Measurements from ENCODE around the gene NSFL1C. TPM values are rescaled to one million over a fixed set of nuclear protein-coding genes. Genes with fewer than 3 reads are reported as not detected.
"Not testable (repeated sequence)": the region's sequence is repeated elsewhere in the genome, so short reads cannot be mapped to it uniquely, and the experiment has no call there.

Gene NSFL1C
- total RNA-seq, 2 experiments from 2014 or later, result 40.2 to 80.0 TPM

DNA sequence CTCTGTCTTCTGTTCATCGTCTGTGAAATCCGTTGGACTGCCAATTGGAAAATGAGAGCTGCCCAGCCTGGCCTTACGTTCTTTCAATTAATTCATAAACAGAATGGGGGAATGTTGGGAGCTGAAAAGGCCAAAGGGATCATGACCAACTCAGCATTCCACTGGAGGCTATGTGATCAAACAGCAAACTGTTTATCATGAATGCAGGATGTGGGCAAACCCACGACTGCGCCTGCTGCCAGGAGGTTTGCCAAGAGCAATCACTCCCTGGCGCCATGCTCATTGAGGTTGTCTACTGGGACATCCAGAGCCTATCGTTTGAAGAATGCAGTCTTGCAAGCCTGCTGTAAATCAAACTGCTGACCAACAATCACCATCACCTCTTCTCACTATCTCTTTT is 64.5 kb downstream of the NSFL1C start:
- CTCF ChIA-PET (ENCODE audit: unreplicated experiment), result no interaction called here
- H3K4me3 ChIP-seq (ENCODE audit: low read depth, low read length, poor library complexity, severe bottlenecking), result no peak overlapping the region
- no peaks in the 10 kb centered on the region for H3K36me3 ChIP-seq (ENCODE audit: insufficient read depth, low read length)
- H3K4me1 ChIP-seq (ENCODE audit: insufficient read depth, low read length, poor library complexity, severe bottlenecking), result peaks cover 21% of the 10 kb centered on the region
- H3K27ac ChIP-seq (ENCODE audit: low read depth, low read length, poor library complexity, severe bottlenecking), result no peak overlapping the region
- H3K4me2 ChIP-seq (ENCODE audit: low read length), result no peak overlapping the region
- H3K9me3 ChIP-seq (ENCODE audit: low read length), result no peaks in the 10 kb centered on the region
- DNase-seq (ENCODE audit: low spot score), result no peak
- H2AFZ ChIP-seq (ENCODE audit: low read length), result no peak overlapping the region
- TF ChIP-seq EZH2phosphoT487 (IDR thresholded peaks at IDR 0.05; ENCODE audit: borderline replicate concordance, low read depth, low read length), result no peak
- TF ChIP-seq, protein P1, sequence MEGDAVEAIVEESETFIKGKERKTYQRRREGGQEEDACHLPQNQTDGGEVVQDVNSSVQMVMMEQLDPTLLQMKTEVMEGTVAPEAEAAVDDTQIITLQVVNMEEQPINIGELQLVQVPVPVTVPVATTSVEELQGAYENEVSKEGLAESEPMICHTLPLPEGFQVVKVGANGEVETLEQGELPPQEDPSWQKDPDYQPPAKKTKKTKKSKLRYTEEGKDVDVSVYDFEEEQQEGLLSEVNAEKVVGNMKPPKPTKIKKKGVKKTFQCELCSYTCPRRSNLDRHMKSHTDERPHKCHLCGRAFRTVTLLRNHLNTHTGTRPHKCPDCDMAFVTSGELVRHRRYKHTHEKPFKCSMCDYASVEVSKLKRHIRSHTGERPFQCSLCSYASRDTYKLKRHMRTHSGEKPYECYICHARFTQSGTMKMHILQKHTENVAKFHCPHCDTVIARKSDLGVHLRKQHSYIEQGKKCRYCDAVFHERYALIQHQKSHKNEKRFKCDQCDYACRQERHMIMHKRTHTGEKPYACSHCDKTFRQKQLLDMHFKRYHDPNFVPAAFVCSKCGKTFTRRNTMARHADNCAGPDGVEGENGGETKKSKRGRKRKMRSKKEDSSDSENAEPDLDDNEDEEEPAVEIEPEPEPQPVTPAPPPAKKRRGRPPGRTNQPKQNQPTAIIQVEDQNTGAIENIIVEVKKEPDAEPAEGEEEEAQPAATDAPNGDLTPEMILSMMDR (conservative IDR thresholded peaks at IDR 0.05; ENCODE audit: low read length), result no peak
- no peaks in the 10 kb centered on the region for H3K9me2 ChIP-seq (ENCODE audit: insufficient read depth, low read length)
- intact Hi-C loops (cut with micrococcal nuclease; ENCODE audit: unreplicated experiment), result no loop called here
- no peaks in the 10 kb centered on the region for H4K20me1 ChIP-seq (ENCODE audit: insufficient read depth, low read length)
- no TSS peak for BruUV-seq (replicated peaks)
- H3K79me2 ChIP-seq (ENCODE audit: insufficient read depth, low read depth, low read length), result no peaks in the 10 kb centered on the region
- POLR2A ChIA-PET, result no interaction called here

DNA sequence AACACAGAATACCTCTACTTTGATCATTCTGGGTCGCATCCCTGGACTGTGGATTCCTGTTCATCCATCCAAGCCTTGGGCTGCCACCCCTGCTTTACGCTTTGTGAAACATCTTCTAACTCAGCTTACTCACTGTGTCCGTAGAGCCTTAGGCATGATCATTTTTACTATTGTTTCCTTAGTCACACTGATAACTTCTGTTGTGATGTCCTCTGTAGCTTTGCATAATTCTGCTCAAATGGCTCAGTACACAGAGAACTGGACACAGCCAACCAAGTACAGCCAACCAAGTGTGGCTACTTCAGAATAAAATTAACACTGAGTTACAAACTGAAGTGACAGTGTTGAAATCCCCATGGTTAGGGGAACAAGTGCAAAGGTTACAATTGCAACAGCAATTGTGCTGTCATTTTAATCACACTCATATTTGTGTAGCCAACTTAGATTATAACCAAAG is 65.2 kb downstream of the NSFL1C start:
- POLR2A ChIA-PET, result no interaction called here
- DNase-seq (ENCODE audit: low spot score), result no peak

GRCh38 chr20:1399678-1400366 is 66.8 kb downstream of the NSFL1C start:
- not testable (repeated sequence) for H3K79me2 ChIP-seq (ENCODE audit: insufficient read depth, low read depth, low read length); H3K9me2 ChIP-seq (ENCODE audit: insufficient read depth, low read length); H3K4me2 ChIP-seq (ENCODE audit: low read length); H4K20me1 ChIP-seq (ENCODE audit: insufficient read depth, low read length); BruUV-seq (replicated peaks); DNase-seq (ENCODE audit: low spot score); H3K4me3 ChIP-seq (ENCODE audit: low read depth, low read length, poor library complexity, severe bottlenecking); H3K27ac ChIP-seq (ENCODE audit: low read depth, low read length, poor library complexity, severe bottlenecking); H3K9me3 ChIP-seq (ENCODE audit: low read length); H3K36me3 ChIP-seq (ENCODE audit: insufficient read depth, low read length); H2AFZ ChIP-seq (ENCODE audit: low read length)
- ChIA-PET CTCF (ENCODE audit: unreplicated experiment) (interaction anchor here (1.0 to 2.4 kb wide), 2 partner anchors 37 to 104 kb away, joined by 3 to 8 read pairs; no protein-coding TSS in a partner anchor), POLR2A (interaction anchor here (0.7 to 1.1 kb wide), 3 partner anchors 36 to 568 kb away, joined by 3 read pairs; no protein-coding TSS in a partner anchor)
- H3K4me1 ChIP-seq (ENCODE audit: insufficient read depth, low read length, poor library complexity, severe bottlenecking), result peaks cover 21% of the 10 kb centered on the region
- intact Hi-C loops (cut with micrococcal nuclease; ENCODE audit: unreplicated experiment), result loop anchor here (2.0 kb wide), 1 partner anchor 281 kb away; the partner anchor contains the start of gene PSMF1

More for the DNA sequence above, 65.2 kb downstream of the NSFL1C start:
- H2AFZ ChIP-seq (ENCODE audit: low read length), result no peak overlapping the region
- intact Hi-C loops (cut with micrococcal nuclease; ENCODE audit: unreplicated experiment), result no loop called here
- H3K27ac ChIP-seq (ENCODE audit: low read depth, low read length, poor library complexity, severe bottlenecking), result no peak overlapping the region
- no peak for TF ChIP-seq EZH2phosphoT487 (IDR thresholded peaks at IDR 0.05; ENCODE audit: borderline replicate concordance, low read depth, low read length)
- TF ChIP-seq, protein P1 (conservative IDR thresholded peaks at IDR 0.05; ENCODE audit: low read length), result no peak
- H3K9me3 ChIP-seq (ENCODE audit: low read length), result no peaks in the 10 kb centered on the region
- peaks cover 21% of the 10 kb centered on the region for H3K4me1 ChIP-seq (ENCODE audit: insufficient read depth, low read length, poor library complexity, severe bottlenecking)
- no TSS peak for BruUV-seq (replicated peaks)
- no peaks in the 10 kb centered on the region for H3K9me2 ChIP-seq (ENCODE audit: insufficient read depth, low read length)
- no peak overlapping the region for H3K4me3 ChIP-seq (ENCODE audit: low read depth, low read length, poor library complexity, severe bottlenecking)
- no peaks in the 10 kb centered on the region for H3K79me2 ChIP-seq (ENCODE audit: insufficient read depth, low read depth, low read length)
- H4K20me1 ChIP-seq (ENCODE audit: insufficient read depth, low read length), result no peaks in the 10 kb centered on the region
- no peak overlapping the region for H3K4me2 ChIP-seq (ENCODE audit: low read length)
- H3K36me3 ChIP-seq (ENCODE audit: insufficient read depth, low read length), result no peaks in the 10 kb centered on the region
- CTCF ChIA-PET (ENCODE audit: unreplicated experiment), result no interaction called here

Data from OCI-LY7 (cell line).